NCI-H446 treated with DMSO at 0.1 percent for 48 hours (cell line): ENCODE results near the gene ZNF618.

ENCODE experiments used
- DNase-seq: peaks from one replicate; lab custom pipeline; 2025; lab: John Stamatoyannopoulos, UW

Gene ZNF618

DNA sequence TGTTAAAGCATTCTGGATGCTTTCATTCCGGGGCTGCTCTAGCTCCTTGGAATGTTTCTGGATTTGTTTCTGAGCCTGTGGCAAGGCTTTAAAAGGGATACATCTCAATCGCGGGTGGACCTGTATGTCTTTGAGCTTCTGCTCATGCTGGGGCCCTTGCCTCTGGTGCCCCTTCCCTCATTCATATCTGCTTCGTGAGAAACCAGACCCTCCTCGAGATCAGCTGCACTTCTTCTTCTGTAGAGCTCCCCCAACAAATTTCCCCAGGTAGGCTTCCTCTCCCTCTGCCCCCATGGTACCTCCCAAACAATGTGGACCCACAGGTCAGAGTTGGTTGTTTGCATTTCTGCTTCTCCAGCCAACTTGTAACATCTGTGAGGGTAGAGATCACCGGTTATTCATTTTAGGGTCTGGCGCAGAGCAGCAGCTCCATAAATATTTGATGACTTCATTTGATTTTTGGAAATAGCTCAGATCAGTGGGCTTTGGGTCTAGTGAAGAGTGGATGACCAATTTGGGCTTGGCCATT is 6.6 kb downstream of the ZNF618 start:
- DNase-seq = no peak

DNA sequence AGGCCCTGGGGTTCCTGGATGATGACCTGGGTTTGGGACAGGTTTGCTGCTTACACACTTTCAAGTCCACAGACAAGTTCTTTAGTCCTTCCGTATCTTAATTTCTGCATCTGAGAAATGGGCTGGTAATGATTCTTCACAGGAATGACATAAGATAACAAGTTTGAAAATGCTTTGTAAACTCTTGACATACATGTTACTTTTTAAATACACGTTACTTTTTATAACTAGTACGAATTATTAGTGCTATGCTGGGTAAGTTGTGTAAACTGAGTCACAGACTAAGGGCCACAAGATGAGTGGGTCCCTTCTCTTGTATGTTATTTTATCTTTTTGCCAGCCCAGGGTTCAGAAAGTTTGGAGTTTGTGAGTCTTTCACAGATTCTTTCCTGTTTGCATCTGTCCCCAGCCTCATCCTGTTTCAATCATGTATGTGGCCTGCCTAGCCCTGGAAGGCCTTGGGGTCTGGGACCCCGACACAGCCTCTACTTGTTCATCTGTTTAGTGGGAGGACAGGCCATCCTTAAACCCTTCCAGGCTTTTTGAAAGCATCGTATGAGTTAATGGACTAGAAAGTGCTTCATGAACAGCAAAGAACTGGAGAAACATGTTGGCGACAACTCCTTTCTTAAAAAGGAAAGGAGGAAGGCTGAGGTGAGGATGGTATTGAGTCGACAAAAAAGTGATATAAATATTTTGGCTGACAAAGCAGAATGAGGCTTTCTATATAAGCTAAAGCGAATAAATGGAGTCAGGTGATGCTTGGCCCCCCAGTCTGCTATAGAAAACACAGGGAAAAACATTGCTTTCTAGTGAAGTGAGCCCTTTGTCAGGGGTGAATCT is 9.3 kb downstream of the ZNF618 start:
- DNase-seq = no peak

GRCh38 chr9:113886026-113886369 is 9.9 kb downstream of the ZNF618 start:
- DNase-seq = no peak

GRCh38 chr9:113886466-113886865 is 10.4 kb downstream of the ZNF618 start:
- no peak for DNase-seq

GRCh38 chr9:113886933-113887332 is 10.8 kb downstream of the ZNF618 start:
- no peak for DNase-seq

- no peak for DNase-seq
Measured at GRCh38 chr9:113887436-113887835, 11.3 kb downstream of the ZNF618 start.

DNA sequence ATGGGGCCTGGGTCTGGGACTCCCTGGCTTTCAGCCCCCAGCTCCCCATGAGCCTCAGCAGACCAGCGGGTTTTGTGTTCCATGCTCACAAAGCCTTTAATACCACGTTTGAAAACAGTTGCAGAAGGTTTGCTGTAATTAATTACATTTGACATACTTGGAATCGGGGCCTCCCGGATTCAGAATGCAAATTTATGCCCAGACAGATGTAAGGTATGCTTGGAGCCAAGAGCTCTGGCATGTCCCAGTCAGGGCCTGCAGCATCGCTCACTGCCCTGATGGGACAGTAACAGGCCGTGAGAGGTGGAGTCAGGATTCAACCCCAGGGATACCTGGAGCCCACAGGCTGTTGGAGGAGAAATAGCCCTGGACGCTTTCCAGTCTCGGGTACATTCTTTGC is 12.2 kb downstream of the ZNF618 start:
- no peak for DNase-seq

GRCh38 chr9:113888976-113889375 is 12.9 kb downstream of the ZNF618 start:
- DNase-seq = no peak

DNA sequence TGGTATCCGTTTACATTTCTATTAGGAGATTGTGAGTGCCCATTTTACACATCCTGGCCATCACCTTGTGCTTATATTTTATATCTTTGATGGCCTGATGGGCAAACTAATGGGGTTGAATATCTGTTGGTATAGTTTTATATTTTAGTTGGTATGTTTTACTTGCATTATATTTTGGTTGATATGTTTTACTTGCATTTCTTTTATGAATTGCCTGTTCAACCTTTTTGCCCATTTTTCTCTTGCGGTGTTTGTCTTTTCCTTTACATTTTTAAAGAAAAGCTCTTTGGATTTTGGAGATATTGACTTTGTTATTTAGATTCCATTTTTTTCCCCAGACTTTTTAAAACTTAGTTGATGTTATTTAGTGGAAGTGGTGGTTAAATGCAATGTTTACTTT is 14.6 kb downstream of the ZNF618 start:
- DNase-seq = no peak

DNA sequence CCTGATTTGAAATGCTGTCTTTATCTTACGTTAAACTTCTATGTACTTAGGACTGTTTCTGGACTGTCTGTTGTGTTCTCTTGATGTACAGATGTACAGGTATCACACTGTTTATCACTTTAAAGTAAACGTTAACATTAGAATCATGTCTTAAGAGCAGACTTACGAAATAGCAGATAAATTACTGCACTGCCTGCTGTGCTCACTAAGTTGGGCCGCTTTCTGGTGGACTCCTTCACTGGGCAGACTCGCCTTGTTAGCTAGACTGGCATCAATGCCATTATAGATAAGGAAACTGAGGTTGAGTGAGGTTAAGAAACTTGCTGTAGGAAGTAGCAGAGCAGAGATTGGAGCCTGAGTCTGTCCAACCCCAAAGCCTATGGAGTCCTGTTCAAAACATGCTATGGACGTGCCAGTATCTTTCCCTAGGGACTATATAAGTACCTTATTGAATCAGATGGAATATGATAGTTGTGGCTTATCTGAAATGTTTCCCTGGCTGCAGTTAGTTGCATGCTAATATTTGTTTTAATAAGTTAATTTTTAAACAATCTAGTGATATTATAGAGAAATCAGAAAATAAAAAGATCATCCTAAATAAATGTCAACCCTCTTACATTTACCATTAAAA is 16.9 kb downstream of the ZNF618 start:
- no peak for DNase-seq

DNA sequence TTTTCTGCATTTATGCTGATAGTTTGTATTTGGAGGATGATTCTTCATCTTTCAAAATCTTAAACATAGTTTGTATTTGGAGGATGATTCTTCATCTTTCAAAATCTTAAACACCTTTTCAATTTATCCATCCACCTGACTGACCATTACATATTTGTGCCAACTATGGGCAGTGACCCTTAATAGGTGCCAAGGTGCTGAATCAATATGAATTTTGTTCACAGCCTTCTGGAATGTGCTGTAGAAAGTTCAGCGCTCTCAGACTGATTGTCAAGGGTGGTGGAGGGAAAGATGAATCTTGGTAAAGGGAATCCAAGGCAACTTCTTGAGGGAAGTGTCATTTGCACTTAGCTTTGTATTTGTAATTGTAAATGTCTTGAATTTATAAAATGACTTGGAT is 18.1 kb downstream of the ZNF618 start:
- no peak for DNase-seq

DNA sequence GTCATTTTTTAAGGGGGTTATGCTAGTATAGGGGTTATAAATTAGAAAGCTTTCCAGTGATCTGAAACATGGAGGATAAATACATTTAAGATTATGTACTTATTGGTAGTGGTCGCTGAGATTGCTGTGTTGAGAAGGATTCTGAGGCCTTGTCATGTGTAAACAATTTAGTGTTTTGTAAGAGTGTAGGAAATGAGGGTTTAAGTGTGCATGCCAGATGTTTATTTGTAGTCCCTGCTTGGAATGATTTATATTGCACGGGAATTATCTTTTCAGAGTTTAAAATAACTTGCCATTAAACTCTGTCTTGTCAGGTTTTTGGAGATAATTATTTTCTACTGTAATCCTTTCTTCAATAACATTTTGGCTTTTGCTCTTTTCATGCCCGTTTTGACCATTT is 19.4 kb downstream of the ZNF618 start:
- no peak for DNase-seq

GRCh38 chr9:113896713-113897112 is 20.6 kb downstream of the ZNF618 start:
- DNase-seq = no peak

DNA sequence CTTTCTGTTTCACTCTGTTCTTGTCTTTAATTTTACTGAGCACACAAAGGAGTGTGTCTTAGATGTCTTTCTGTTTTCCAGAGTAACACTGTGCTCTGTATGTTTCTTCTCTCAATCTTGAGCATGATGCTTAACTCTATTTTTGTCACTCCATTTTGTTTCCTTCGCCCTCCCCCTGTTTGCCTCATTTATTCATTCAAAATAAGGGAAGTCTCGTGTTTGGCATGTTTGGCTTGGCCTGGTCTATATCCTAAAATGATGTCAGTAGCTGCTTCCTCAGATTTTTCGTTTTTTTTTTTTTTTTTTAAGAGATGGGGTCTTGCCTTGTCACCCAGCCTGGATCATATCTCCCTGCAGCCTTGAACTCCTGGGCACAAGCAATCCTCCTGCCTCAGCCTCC is 22.0 kb downstream of the ZNF618 start:
- DNase-seq = no peak

GRCh38 chr9:113898596-113898995 is 22.5 kb downstream of the ZNF618 start:
- DNase-seq = no peak

GRCh38 chr9:113899205-113899604 is 23.1 kb downstream of the ZNF618 start:
- DNase-seq = no peak

DNA sequence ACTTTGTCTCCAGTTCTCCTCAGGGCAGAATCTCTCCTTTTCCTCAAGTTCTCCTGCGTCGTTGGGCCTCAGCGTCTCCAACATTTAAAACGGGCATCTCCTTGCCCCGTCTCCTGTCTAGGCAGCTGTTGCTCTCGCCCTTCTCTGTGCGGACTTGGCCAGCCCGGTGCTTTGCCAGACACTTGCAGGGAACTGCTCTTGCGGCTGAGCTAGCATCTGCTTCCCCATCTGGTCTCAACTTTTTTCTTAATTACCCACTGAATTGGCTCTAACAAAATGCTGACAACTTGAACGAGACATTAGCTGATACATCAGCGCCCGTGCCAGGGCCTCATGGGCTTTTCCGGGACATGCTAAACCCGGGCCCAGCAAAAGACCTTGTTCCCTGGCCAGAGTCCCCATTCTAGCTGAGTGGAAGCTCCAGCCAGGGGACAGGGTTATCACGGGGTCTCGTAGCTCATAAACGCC is 25.1 kb downstream of the ZNF618 start:
- peak; percentile 31 for DNase-seq

- no peak for DNase-seq
Measured at GRCh38 chr9:113903514-113904077, 27.5 kb downstream of the ZNF618 start.

DNA sequence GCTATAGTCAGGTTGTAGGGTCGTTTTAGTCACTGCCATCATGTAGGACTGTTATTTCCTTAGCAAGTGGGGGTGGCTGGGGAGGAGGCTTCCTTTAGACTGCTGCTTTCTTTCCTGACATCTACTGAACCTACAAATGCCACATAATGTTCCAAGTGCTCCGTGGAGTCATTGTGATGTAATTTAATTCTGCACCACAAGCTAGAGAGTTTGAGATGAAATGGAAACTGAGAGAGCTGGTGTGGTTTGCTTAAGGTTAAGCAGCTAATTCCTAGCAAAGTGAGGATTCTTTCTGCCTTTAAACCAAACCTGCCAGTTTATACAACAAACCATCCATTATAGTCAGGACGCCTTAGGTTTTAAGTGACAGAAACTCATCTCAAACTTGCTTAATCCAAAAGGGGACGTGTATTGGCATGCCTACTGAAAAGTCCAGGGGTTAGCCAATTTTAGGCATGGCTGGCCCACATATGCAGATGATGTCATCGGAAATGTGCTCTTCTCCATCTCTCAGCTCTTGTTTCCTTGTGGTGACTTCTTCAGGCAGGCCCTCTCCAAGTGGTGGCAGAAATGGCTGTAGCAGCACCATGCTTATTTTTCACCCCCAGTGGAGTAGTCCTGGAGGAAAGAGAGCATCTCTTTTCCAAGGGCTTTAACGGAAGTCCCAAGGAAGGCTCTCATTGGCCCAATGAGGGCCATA is 30.5 kb downstream of the ZNF618 start:
- DNase-seq = no peak

DNA sequence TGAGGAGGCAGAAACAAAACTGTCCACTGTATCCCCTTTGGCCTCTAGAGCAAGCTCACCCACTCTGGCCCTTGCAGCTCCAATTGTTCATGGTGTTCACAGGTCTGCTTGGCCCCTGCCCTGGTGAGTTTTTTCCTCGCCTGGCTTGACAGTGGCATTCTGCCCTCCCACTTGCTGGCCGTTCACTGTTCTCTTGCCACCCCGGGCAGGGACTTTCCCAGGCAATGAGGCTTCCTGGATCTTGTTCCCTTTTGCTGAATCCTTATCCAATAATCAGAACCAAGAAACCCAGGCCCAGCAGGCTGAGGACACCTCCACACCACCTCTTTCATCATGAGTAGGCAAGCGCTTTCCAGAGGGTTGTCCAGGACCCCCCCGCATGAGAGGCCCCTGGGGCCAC is 31.2 kb downstream of the ZNF618 start:
- no peak for DNase-seq

GRCh38 chr9:113909421-113909820 is 33.3 kb downstream of the ZNF618 start:
- DNase-seq = no peak

DNA sequence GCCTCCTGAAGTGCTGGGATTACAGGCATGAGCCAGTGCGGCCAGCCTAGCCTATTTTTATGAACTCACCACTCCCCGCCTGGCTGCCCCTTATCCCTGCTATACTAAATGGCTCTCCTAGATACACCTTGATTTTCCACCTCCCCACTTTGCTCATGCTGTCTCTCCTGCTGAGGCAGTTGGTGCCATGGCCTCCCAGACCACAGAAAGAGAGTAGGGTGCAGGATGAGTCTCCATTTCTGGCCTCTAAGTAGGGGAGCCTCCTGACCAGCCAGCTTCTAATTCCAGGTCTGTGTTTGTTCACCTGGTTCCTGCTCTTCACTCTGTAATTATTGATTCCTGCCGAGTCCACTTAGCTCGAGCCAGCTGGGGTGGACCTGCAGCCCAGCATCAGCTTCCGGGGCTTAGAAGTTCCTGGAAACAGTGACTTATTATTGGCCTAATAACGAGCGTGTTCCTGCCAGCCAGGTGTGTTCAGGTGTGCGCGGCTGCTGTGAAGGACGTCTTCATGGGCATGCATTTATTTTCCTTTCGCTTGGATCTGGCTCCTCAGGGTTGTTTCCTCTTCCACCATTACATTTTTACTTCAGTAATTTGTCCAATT is 34.0 kb downstream of the ZNF618 start:
- DNase-seq = no peak
